GM12878 (cell line): ENCODE measurements around the gene UTP14C.

Experiments used
- BACH1 ChIP-seq: fragments of 450-650 bp; IDR thresholded peaks from 2 replicates; pipeline ENCODE4 v1.6.1; 2017; ENCODE audit warnings: mild to moderate bottlenecking, borderline replicate concordance
- BCL11A ChIP-seq: IDR thresholded peaks from 2 replicates; pipeline ENCODE4 v1.6.1; 2011; ENCODE audit warnings: low read depth, low read length
- CBX5 ChIP-seq: sonication (generic); IDR thresholded peaks from 2 replicates; pipeline ENCODE4 v1.6.1; 2016; ENCODE audit warnings: low read depth, moderate library complexity, mild to moderate bottlenecking, inconsistent platforms
- EP300 ChIP-seq, 2 experiments: fragments of 150-350 bp in 1 of 2; IDR thresholded peaks; 2 replicates each; pipeline ENCODE4 v1.6.1; 2011 to 2012; ENCODE audit warnings: low read depth in 2 of 2, low read length in 2 of 2, borderline replicate concordance in 1 of 2, improper control_type of control experiment in 1 of 2, inconsistent platforms in 1 of 2; ENCODE audit not compliant: control insufficient read depth in 1 of 2
- FOXK2 ChIP-seq: fragments of 450-650 bp; IDR thresholded peaks from 2 replicates; pipeline ENCODE4 v1.6.1; 2017; ENCODE audit warnings: mild to moderate bottlenecking, moderate library complexity
- IRF3 ChIP-seq: fragments of 450-650 bp; IDR thresholded peaks from 2 replicates; pipeline ENCODE4 v1.6.1; 2014; ENCODE audit warnings: mild to moderate bottlenecking
- POLR2A ChIP-seq: IDR thresholded peaks from 2 replicates; pipeline ENCODE4 v1.6.1; 2011; ENCODE audit warnings: low read depth, mild to moderate bottlenecking, low read length
- POLR2AphosphoS5 ChIP-seq: IDR thresholded peaks from 2 replicates; pipeline ENCODE4 v1.6.1; 2011; ENCODE audit warnings: mild to moderate bottlenecking, low read length, inconsistent platforms
- SMAD1 ChIP-seq: fragments of 450-650 bp; IDR thresholded peaks from 2 replicates; pipeline ENCODE4 v1.6.1; 2018; ENCODE audit warnings: mild to moderate bottlenecking, low read depth; ENCODE audit not compliant: partially characterized antibody
- SP1 ChIP-seq: IDR thresholded peaks from one replicate; pipeline ENCODE4 v1.6.1; 2011; ENCODE audit warnings: low read depth, low read length
- TAF1 ChIP-seq: IDR thresholded peaks from 2 replicates; pipeline ENCODE4 v1.6.1; 2011; ENCODE audit warnings: mild to moderate bottlenecking, low read depth, low read length, borderline replicate concordance
- TF ChIP-seq, protein P1 (sequence below): IDR thresholded peaks from 2 replicates; pipeline ENCODE4 v1.6.1; 2012; ENCODE audit warnings: low read depth, low read length, improper control_type of control experiment
- TF ChIP-seq, protein P2 (sequence below): fragments of 450-650 bp; IDR thresholded peaks from 2 replicates; pipeline ENCODE4 v1.6.1; 2016; ENCODE audit warnings: mild to moderate bottlenecking
- TF ChIP-seq, protein P3 (sequence below), 3 experiments: IDR thresholded peaks in 2 of 3; conservative IDR thresholded peaks in 1 of 3; 2 replicates each; pipeline ENCODE4 v1.5.1; 2011; ENCODE audit warnings: low read depth in 3 of 3, low read length in 3 of 3, mild to moderate bottlenecking in 3 of 3, control low read depth in 2 of 3, moderate library complexity in 2 of 3, inconsistent platforms in 1 of 3, mixed read lengths in 1 of 3; ENCODE audit not compliant: control insufficient read depth in 2 of 3, insufficient read depth in 1 of 3; ENCODE audit errors: extremely low read depth in 1 of 3

- TF ChIP-seq EP300 (IDR thresholded peaks at IDR 0.05; ENCODE audit: borderline replicate concordance in 1 of 2, control insufficient read depth in 1 of 2, low read depth in 2 of 2, low read length in 2 of 2) = no peak
- TF ChIP-seq FOXK2 = no peak
- no peak for TF ChIP-seq IRF3
- no peak for TF ChIP-seq TAF1
- TF ChIP-seq CBX5 = no peak
- TF ChIP-seq, protein P1, sequence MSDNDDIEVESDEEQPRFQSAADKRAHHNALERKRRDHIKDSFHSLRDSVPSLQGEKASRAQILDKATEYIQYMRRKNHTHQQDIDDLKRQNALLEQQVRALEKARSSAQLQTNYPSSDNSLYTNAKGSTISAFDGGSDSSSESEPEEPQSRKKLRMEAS = no peak
- TF ChIP-seq SMAD1 = no peak
- TF ChIP-seq POLR2A = no peak
- TF ChIP-seq BCL11A = no peak
- no peak for TF ChIP-seq SP1
- TF ChIP-seq, protein P2, sequence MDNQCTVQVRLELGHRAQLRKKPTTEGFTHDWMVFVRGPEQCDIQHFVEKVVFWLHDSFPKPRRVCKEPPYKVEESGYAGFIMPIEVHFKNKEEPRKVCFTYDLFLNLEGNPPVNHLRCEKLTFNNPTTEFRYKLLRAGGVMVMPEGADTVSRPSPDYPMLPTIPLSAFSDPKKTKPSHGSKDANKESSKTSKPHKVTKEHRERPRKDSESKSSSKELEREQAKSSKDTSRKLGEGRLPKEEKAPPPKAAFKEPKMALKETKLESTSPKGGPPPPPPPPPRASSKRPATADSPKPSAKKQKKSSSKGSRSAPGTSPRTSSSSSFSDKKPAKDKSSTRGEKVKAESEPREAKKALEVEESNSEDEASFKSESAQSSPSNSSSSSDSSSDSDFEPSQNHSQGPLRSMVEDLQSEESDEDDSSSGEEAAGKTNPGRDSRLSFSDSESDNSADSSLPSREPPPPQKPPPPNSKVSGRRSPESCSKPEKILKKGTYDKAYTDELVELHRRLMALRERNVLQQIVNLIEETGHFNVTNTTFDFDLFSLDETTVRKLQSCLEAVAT = no peak
- no peak for TF ChIP-seq POLR2AphosphoS5
- TF ChIP-seq, protein P3, sequence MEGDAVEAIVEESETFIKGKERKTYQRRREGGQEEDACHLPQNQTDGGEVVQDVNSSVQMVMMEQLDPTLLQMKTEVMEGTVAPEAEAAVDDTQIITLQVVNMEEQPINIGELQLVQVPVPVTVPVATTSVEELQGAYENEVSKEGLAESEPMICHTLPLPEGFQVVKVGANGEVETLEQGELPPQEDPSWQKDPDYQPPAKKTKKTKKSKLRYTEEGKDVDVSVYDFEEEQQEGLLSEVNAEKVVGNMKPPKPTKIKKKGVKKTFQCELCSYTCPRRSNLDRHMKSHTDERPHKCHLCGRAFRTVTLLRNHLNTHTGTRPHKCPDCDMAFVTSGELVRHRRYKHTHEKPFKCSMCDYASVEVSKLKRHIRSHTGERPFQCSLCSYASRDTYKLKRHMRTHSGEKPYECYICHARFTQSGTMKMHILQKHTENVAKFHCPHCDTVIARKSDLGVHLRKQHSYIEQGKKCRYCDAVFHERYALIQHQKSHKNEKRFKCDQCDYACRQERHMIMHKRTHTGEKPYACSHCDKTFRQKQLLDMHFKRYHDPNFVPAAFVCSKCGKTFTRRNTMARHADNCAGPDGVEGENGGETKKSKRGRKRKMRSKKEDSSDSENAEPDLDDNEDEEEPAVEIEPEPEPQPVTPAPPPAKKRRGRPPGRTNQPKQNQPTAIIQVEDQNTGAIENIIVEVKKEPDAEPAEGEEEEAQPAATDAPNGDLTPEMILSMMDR (IDR thresholded peaks at IDR 0.05 in 2 of 3, conservative IDR thresholded peaks at IDR 0.05 in 1 of 3; ENCODE audit: control insufficient read depth in 2 of 3, extremely low read depth in 1 of 3, insufficient read depth in 1 of 3, low read depth in 3 of 3, low read length in 3 of 3) = no peak
- no peak for TF ChIP-seq BACH1
Measured at GRCh38 chr13:51981355-51981754, 43.1 kb upstream of the UTP14C start.
